Mesendoderm (in vitro differentiated cells): Measurements from ENCODE around the gene RASSF4.

Experiments
- DNase-seq: peaks from one replicate; pipeline ENCODE4 v3.0.0; 2013
- H2AK5ac ChIP-seq: 2 replicates; pipeline ENCODE4 v1.6.1; 2013; ENCODE audit warnings: low read length, inconsistent platforms
- H2BK120ac ChIP-seq: 2 replicates; pipeline ENCODE4 v1.6.1; 2013; ENCODE audit warnings: low read depth, mild to moderate bottlenecking, low read length, moderate library complexity, mixed read lengths
- H2BK15ac ChIP-seq: replicated peaks from 2 replicates; pipeline ENCODE4 v1.6.1; 2013; ENCODE audit warnings: low read depth, mild to moderate bottlenecking, moderate library complexity
- H2BK5ac ChIP-seq: 2 replicates; pipeline ENCODE4 v1.6.1; 2013; ENCODE audit warnings: low read length, inconsistent platforms
- H3K18ac ChIP-seq: 2 replicates; pipeline ENCODE4 v1.6.1; 2013; ENCODE audit warnings: mild to moderate bottlenecking, low read length, mixed read lengths
- H3K23ac ChIP-seq: one replicate; pipeline ENCODE4 v1.6.1; 2013; ENCODE audit warnings: low read length
- H3K27ac ChIP-seq: 2 replicates; pipeline ENCODE4 v1.5.1; 2013; ENCODE audit warnings: low read depth, mild to moderate bottlenecking, inconsistent platforms, low read length, moderate library complexity
- H3K27me3 ChIP-seq: 2 replicates; pipeline ENCODE4 v1.6.1; 2013; ENCODE audit warnings: low read length, control low read depth, mild to moderate bottlenecking, inconsistent platforms; ENCODE audit not compliant: insufficient read depth, poor library complexity
- H3K36me3 ChIP-seq: 2 replicates; pipeline ENCODE4 v1.6.1; 2013; ENCODE audit warnings: low read length, inconsistent platforms; ENCODE audit not compliant: control insufficient read depth, insufficient read depth
- H3K4ac ChIP-seq: one replicate; pipeline ENCODE4 v1.6.1; 2013; ENCODE audit warnings: low read depth, mild to moderate bottlenecking, low read length, moderate library complexity
- H3K4me1 ChIP-seq: 2 replicates; pipeline ENCODE4 v1.6.1; 2013; ENCODE audit warnings: low read depth, low read length, inconsistent platforms; ENCODE audit not compliant: control insufficient read depth
- H3K4me2 ChIP-seq: 2 replicates; pipeline ENCODE4 v1.6.1; 2013; ENCODE audit warnings: low read length
- H3K4me3 ChIP-seq: 2 replicates; pipeline ENCODE4 v1.5.1; 2013; ENCODE audit warnings: mild to moderate bottlenecking, low read length
- H3K56ac ChIP-seq: one replicate; pipeline ENCODE4 v1.6.1; 2013; ENCODE audit warnings: low read length
- H3K79me1 ChIP-seq: 2 replicates; pipeline ENCODE4 v1.6.1; 2013; ENCODE audit warnings: low read length, inconsistent platforms
- H3K79me2 ChIP-seq: 2 replicates; pipeline ENCODE4 v1.6.1; 2013; ENCODE audit warnings: mild to moderate bottlenecking, low read length; ENCODE audit not compliant: control insufficient read depth, insufficient read depth
- H3K9ac ChIP-seq: 2 replicates; pipeline ENCODE4 v1.6.1; 2013; ENCODE audit warnings: low read length, inconsistent platforms
- H4K5ac ChIP-seq: one replicate; pipeline ENCODE4 v1.6.1; 2013; ENCODE audit warnings: low read length
- H4K8ac ChIP-seq: one replicate; pipeline ENCODE4 v1.6.1; 2013; ENCODE audit warnings: low read depth, mild to moderate bottlenecking, control low read depth, low read length, moderate library complexity
- WGBS: extraction: QIAGEN DNeasy Blood & Tissue Kit; methylation state at CpG from one replicate; pipeline ENCODE4 v1.1.7; 2013; ENCODE audit warnings: low lambda C conversion rate, missing lambda C conversion rate; ENCODE audit not compliant: insufficient coverage; ENCODE audit errors: extremely low coverage; 5-methylcytosine and 5-hydroxymethylcytosine counted together

Gene RASSF4

DNA sequence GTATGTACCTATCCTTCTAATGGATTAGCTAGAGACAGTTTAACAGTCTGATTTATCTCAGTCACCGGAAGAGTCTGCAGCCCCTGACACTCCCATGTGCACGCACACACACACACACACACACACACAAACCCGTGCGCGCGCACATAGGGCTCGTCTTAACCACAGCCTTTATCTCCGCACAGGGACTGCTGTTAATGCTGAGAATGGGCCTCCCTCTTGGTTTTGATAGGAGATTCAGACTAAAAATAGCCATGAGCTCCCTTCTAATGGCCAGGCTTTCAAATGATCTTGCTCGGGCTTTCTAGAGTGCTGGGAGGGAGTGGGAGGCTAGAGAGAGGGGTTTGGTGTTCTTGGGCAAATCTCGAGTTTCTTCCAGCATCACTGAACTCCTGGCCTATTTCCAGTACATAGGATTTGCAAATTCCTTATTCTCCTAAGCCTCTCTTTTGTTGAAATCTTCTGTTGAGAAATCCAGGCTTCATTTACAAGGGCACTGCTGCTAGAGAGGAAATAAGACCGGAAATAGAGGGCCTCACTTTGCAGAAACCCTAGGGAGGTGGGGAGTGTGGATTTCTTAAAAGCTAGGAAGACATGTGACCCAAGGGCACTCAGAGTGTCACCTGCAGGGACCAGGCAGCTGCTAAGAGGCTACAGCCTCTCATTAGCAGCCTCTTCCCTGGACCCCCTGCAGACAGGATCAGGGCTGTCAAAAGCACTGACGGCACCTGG, 46.1 kb upstream of the RASSF4 start:
- Histone ChIP-seq H3K9ac (no peak overlapping the region), H3K27ac (no peak overlapping the region), H3K79me2 (no peaks in the 10 kb centered on the region), H3K4me2 (no peak overlapping the region), H3K27me3 (no peaks in the 10 kb centered on the region), H4K8ac (no peak overlapping the region), H3K79me1 (no peaks in the 10 kb centered on the region), H3K4me1 (peaks cover 3% of the 10 kb centered on the region), H2BK15ac (no peak overlapping the region), H2AK5ac (no peak overlapping the region), H3K18ac (no peak overlapping the region), H3K23ac (no peak overlapping the region), H3K56ac (no peak overlapping the region), H3K4me3 (no peak overlapping the region), H3K36me3 (no peaks in the 10 kb centered on the region), H3K4ac (no peak overlapping the region), H2BK5ac (no peak overlapping the region), H2BK120ac (no peak overlapping the region), H4K5ac (no peak overlapping the region)
- DNase-seq, result no peak
- WGBS, result no CpG with 5 or more reads among the region's 12 CpGs

DNA sequence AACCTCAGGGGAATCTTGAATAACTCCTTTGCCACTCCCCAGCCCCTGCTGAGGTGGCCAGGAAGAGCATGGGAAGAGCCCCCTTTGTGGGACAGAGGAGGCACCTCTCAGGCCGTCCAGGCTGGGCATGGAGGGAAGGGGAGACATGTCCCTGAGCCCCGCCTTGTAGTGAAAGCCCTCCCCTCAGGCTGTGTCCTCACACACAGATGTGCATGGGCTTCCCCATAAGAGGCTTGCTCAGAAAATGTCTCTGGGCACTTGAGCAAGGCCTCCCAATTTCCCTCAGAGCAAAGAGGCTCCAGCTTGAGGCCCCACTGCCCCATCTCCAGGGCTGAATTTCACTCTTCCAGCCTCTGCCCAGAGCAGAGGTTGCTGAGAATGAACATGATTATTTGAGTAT, 44.7 kb upstream of the RASSF4 start:
- Histone ChIP-seq H2BK120ac (no peak overlapping the region), H3K36me3 (no peaks in the 10 kb centered on the region), H2AK5ac (no peak overlapping the region), H2BK5ac (no peak overlapping the region), H3K4me2 (no peak overlapping the region), H3K79me2 (no peaks in the 10 kb centered on the region), H3K79me1 (no peaks in the 10 kb centered on the region), H4K8ac (no peak overlapping the region), H3K9ac (no peak overlapping the region), H3K56ac (no peak overlapping the region), H2BK15ac (no peak overlapping the region), H3K27me3 (no peaks in the 10 kb centered on the region), H4K5ac (no peak overlapping the region), H3K18ac (no peak overlapping the region), H3K4me1 (peaks cover 2% of the 10 kb centered on the region), H3K4ac (no peak overlapping the region), H3K4me3 (no peak overlapping the region), H3K23ac (no peak overlapping the region), H3K27ac (no peak overlapping the region)
- no CpG with 5 or more reads among the region's 2 CpGs for WGBS
- DNase-seq, result no peak

DNA sequence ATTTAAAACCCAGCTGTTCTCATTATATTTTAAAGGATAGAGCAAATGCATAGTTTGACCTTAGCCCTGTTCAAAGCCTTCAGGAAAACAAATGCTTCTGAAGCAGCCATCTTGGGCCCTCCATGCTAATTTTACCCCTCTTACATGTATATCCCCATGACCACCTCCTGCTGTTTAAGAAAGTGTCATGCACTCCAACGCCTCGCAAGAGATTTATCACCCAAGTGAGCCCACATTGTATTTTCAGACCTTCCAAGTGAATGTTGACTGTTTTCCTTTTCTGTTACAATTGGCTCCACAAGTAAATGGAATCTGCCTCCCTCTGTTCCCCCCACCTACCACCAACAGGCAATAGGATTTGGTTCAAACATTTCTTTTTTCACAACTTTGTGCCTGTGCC, 43.2 kb upstream of the RASSF4 start:
- H3K4me1 ChIP-seq, result no peaks in the 10 kb centered on the region
- no peak overlapping the region for H3K56ac ChIP-seq
- no peak overlapping the region for H3K27ac ChIP-seq
- no peaks in the 10 kb centered on the region for H3K79me1 ChIP-seq
- H3K4me2 ChIP-seq, result no peak overlapping the region
- no peak overlapping the region for H2BK120ac ChIP-seq
- no peak overlapping the region for H4K8ac ChIP-seq
- H2BK15ac ChIP-seq, result no peak overlapping the region
- WGBS, result no CpG with 5 or more reads among the region's 2 CpGs
- DNase-seq, result no peak
- no peak overlapping the region for H3K18ac ChIP-seq
- H3K23ac ChIP-seq, result no peak overlapping the region
- H4K5ac ChIP-seq, result no peak overlapping the region
- H3K4me3 ChIP-seq, result no peak overlapping the region
- no peak overlapping the region for H2BK5ac ChIP-seq
- H3K4ac ChIP-seq, result no peak overlapping the region
- no peak overlapping the region for H2AK5ac ChIP-seq
- H3K79me2 ChIP-seq, result no peaks in the 10 kb centered on the region
- H3K9ac ChIP-seq, result no peak overlapping the region
- H3K27me3 ChIP-seq, result no peaks in the 10 kb centered on the region
- no peaks in the 10 kb centered on the region for H3K36me3 ChIP-seq

- no peak overlapping the region for H2BK5ac ChIP-seq
- no peak overlapping the region for H3K9ac ChIP-seq
- no peak for DNase-seq
Observed at GRCh38 chr10:44917848-44918247, 41.8 kb upstream of the RASSF4 start.

DNA sequence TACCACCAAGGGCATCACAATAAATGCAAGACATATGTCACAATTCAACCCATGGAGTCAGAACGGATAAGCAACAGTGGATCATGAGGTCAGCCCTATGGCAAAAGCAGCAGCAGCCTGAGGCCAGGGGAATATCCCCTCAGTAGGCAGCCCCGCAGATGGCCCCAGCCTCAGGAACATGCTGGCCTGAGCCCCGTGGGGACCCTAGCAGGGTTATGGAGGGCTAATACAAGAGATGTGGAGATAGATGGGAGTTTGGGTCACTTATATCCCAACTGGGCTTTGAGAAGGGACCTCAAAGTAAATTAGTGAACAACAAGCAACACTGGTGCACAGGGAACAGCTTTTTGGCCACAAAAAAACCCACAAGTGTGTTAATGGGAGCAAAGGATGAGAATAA, 39.4 kb upstream of the RASSF4 start:
- H4K8ac ChIP-seq, result no peak overlapping the region
- no peak overlapping the region for H4K5ac ChIP-seq
- WGBS, result no CpG with 5 or more reads among the region's 3 CpGs
- no peak overlapping the region for H3K4me3 ChIP-seq
- no peak overlapping the region for H3K56ac ChIP-seq
- no peaks in the 10 kb centered on the region for H3K79me1 ChIP-seq
- H3K9ac ChIP-seq, result no peak overlapping the region
- no peaks in the 10 kb centered on the region for H3K79me2 ChIP-seq
- no peak overlapping the region for H3K27ac ChIP-seq
- no peak overlapping the region for H2AK5ac ChIP-seq
- H2BK120ac ChIP-seq, result no peak overlapping the region
- H2BK15ac ChIP-seq, result no peak overlapping the region
- H3K4me1 ChIP-seq, result no peaks in the 10 kb centered on the region
- no peaks in the 10 kb centered on the region for H3K36me3 ChIP-seq
- no peak overlapping the region for H2BK5ac ChIP-seq
- no peak overlapping the region for H3K23ac ChIP-seq
- no peak overlapping the region for H3K18ac ChIP-seq
- no peak overlapping the region for H3K4me2 ChIP-seq
- H3K27me3 ChIP-seq, result no peaks in the 10 kb centered on the region
- DNase-seq, result no peak
- no peak overlapping the region for H3K4ac ChIP-seq

More at GRCh38 chr10:44917848-44918247, 41.8 kb upstream of the RASSF4 start:
- Histone ChIP-seq H3K4me1 (no peaks in the 10 kb centered on the region), H3K4ac (no peak overlapping the region), H3K79me2 (no peaks in the 10 kb centered on the region), H3K18ac (no peak overlapping the region), H3K27ac (no peak overlapping the region), H4K5ac (no peak overlapping the region), H3K4me2 (no peak overlapping the region), H3K23ac (no peak overlapping the region), H2BK120ac (no peak overlapping the region), H2AK5ac (no peak overlapping the region), H3K27me3 (no peaks in the 10 kb centered on the region), H3K56ac (no peak overlapping the region), H3K79me1 (no peaks in the 10 kb centered on the region), H3K36me3 (no peaks in the 10 kb centered on the region), H2BK15ac (no peak overlapping the region), H3K4me3 (no peak overlapping the region), H4K8ac (no peak overlapping the region)
- no CpG with 5 or more reads among the region's 3 CpGs for WGBS

GRCh38 chr10:44921061-44921460, 38.5 kb upstream of the RASSF4 start:
- H2BK15ac ChIP-seq, result no peak overlapping the region
- no peak overlapping the region for H4K5ac ChIP-seq
- H2AK5ac ChIP-seq, result no peak overlapping the region
- H2BK120ac ChIP-seq, result no peak overlapping the region
- H3K4me1 ChIP-seq, result no peaks in the 10 kb centered on the region
- no peak overlapping the region for H3K23ac ChIP-seq
- H3K27ac ChIP-seq, result no peak overlapping the region
- no peaks in the 10 kb centered on the region for H3K79me2 ChIP-seq
- no peak overlapping the region for H3K4ac ChIP-seq
- H3K36me3 ChIP-seq, result no peaks in the 10 kb centered on the region
- no peak overlapping the region for H3K56ac ChIP-seq
- no peak overlapping the region for H4K8ac ChIP-seq
- DNase-seq, result no peak
- H3K9ac ChIP-seq, result no peak overlapping the region
- H2BK5ac ChIP-seq, result no peak overlapping the region
- no CpG with 5 or more reads among the region's 5 CpGs for WGBS
- H3K79me1 ChIP-seq, result no peaks in the 10 kb centered on the region
- no peak overlapping the region for H3K4me2 ChIP-seq
- no peaks in the 10 kb centered on the region for H3K27me3 ChIP-seq
- no peak overlapping the region for H3K4me3 ChIP-seq
- no peak overlapping the region for H3K18ac ChIP-seq
